ENCODE measurements around the gene GREM2. TPM values are rescaled to one million over a fixed set of nuclear protein-coding genes. Genes with fewer than 3 reads are reported as not detected.

The GREM2 gene
- total RNA-seq, 1 experiment from 2014 or later, result not detected

GRCh38 chr1:240491156-240491555, 120.8 kb downstream of the GREM2 start:
- H3K9me2 ChIP-seq (replicated peaks; ENCODE audit: insufficient read depth, low read length), result no peaks in the 10 kb centered on the region
- no peaks in the 10 kb centered on the region for H4K20me1 ChIP-seq (ENCODE audit: insufficient read depth, low read depth, low read length)
- no peak overlapping the region for H3K4me2 ChIP-seq (ENCODE audit: low read depth, low read length, poor library complexity, severe bottlenecking)
- H3K9me3 ChIP-seq (ENCODE audit: low read length), result no peaks in the 10 kb centered on the region; the same call in 1 of the 2 replicates
- no peaks in the 10 kb centered on the region for H3K79me2 ChIP-seq (ENCODE audit: low read length)
- H2AFZ ChIP-seq (ENCODE audit: low read length), result no peak overlapping the region
- H3K4me1 ChIP-seq (ENCODE audit: low read length), result no peaks in the 10 kb centered on the region
- no peaks in the 10 kb centered on the region for H3K36me3 ChIP-seq (ENCODE audit: insufficient read depth, low read length)
- no peak overlapping the region for H3K9ac ChIP-seq (ENCODE audit: low read length)
- DNase-seq, result no peak
- no peak overlapping the region for H3K4me3 ChIP-seq (ENCODE audit: low read length)
- H3K27ac ChIP-seq (ENCODE audit: low read length), result no peak overlapping the region
- no peaks in the 10 kb centered on the region for H3K27me3 ChIP-seq (ENCODE audit: low read length)

- H3K4me1 ChIP-seq (ENCODE audit: low read length), result no peaks in the 10 kb centered on the region
- no peaks in the 10 kb centered on the region for H3K9me2 ChIP-seq (replicated peaks; ENCODE audit: insufficient read depth, low read length)
- no peak for DNase-seq
- no peak overlapping the region for H3K4me3 ChIP-seq (ENCODE audit: low read length)
- H3K79me2 ChIP-seq (ENCODE audit: low read length), result no peaks in the 10 kb centered on the region
- no peak overlapping the region for H3K4me2 ChIP-seq (ENCODE audit: low read depth, low read length, poor library complexity, severe bottlenecking)
- H3K9ac ChIP-seq (ENCODE audit: low read length), result no peak overlapping the region
- no peaks in the 10 kb centered on the region for H3K36me3 ChIP-seq (ENCODE audit: insufficient read depth, low read length)
- H3K27ac ChIP-seq (ENCODE audit: low read length), result no peak overlapping the region
- H4K20me1 ChIP-seq (ENCODE audit: insufficient read depth, low read depth, low read length), result no peaks in the 10 kb centered on the region
- H3K27me3 ChIP-seq (ENCODE audit: low read length), result no peaks in the 10 kb centered on the region
- H3K9me3 ChIP-seq (ENCODE audit: low read length), result no peaks in the 10 kb centered on the region
- no peak overlapping the region for H2AFZ ChIP-seq (ENCODE audit: low read length)
These were observed 124.5 kb downstream of the GREM2 start for GRCh38 chr1:240487493-240487892.

- Histone ChIP-seq H3K4me2 (ENCODE audit: low read depth, low read length, poor library complexity, severe bottlenecking) (no peak overlapping the region), H3K9me3 (ENCODE audit: low read length) (no peaks in the 10 kb centered on the region), H3K4me3 (ENCODE audit: low read length) (no peak overlapping the region), H3K9me2 (replicated peaks; ENCODE audit: insufficient read depth, low read length) (no peaks in the 10 kb centered on the region), H4K20me1 (ENCODE audit: insufficient read depth, low read depth, low read length) (no peaks in the 10 kb centered on the region), H2AFZ (ENCODE audit: low read length) (no peak overlapping the region), H3K4me1 (ENCODE audit: low read length) (no peaks in the 10 kb centered on the region), H3K79me2 (ENCODE audit: low read length) (no peaks in the 10 kb centered on the region), H3K36me3 (ENCODE audit: insufficient read depth, low read length) (no peaks in the 10 kb centered on the region), H3K27ac (ENCODE audit: low read length) (no peak overlapping the region), H3K9ac (ENCODE audit: low read length) (no peak overlapping the region), H3K27me3 (ENCODE audit: low read length) (no peaks in the 10 kb centered on the region)
- no peak for DNase-seq
These were observed 125.3 kb downstream of the GREM2 start for GRCh38 chr1:240486611-240487010.

GRCh38 chr1:240484804-240485443, 127.0 kb downstream of the GREM2 start:
- Histone ChIP-seq H3K4me2 (ENCODE audit: low read depth, low read length, poor library complexity, severe bottlenecking) (no peak overlapping the region), H3K4me1 (ENCODE audit: low read length) (no peaks in the 10 kb centered on the region), H3K9me2 (replicated peaks; ENCODE audit: insufficient read depth, low read length) (no peaks in the 10 kb centered on the region), H4K20me1 (ENCODE audit: insufficient read depth, low read depth, low read length) (no peaks in the 10 kb centered on the region), H3K36me3 (ENCODE audit: insufficient read depth, low read length) (no peaks in the 10 kb centered on the region), H3K27ac (ENCODE audit: low read length) (no peak overlapping the region), H3K79me2 (ENCODE audit: low read length) (no peaks in the 10 kb centered on the region), H3K9me3 (ENCODE audit: low read length) (no peaks in the 10 kb centered on the region), H3K9ac (ENCODE audit: low read length) (no peak overlapping the region), H2AFZ (ENCODE audit: low read length) (no peak overlapping the region), H3K4me3 (ENCODE audit: low read length) (no peak overlapping the region), H3K27me3 (ENCODE audit: low read length) (no peaks in the 10 kb centered on the region)
- no peak for DNase-seq

- H3K4me1 ChIP-seq (ENCODE audit: low read length), result no peaks in the 10 kb centered on the region
- no peak for DNase-seq
- no peak overlapping the region for H3K4me3 ChIP-seq (ENCODE audit: low read length)
- no peaks in the 10 kb centered on the region for H3K9me2 ChIP-seq (replicated peaks; ENCODE audit: insufficient read depth, low read length)
- no peak overlapping the region for H3K9ac ChIP-seq (ENCODE audit: low read length)
- H3K27ac ChIP-seq (ENCODE audit: low read length), result no peak overlapping the region
- no peak overlapping the region for H2AFZ ChIP-seq (ENCODE audit: low read length)
- no peaks in the 10 kb centered on the region for H3K36me3 ChIP-seq (ENCODE audit: insufficient read depth, low read length)
- H3K27me3 ChIP-seq (ENCODE audit: low read length), result no peaks in the 10 kb centered on the region
- H4K20me1 ChIP-seq (ENCODE audit: insufficient read depth, low read depth, low read length), result no peaks in the 10 kb centered on the region
- H3K79me2 ChIP-seq (ENCODE audit: low read length), result no peaks in the 10 kb centered on the region
- H3K4me2 ChIP-seq (ENCODE audit: low read depth, low read length, poor library complexity, severe bottlenecking), result no peak overlapping the region
- H3K9me3 ChIP-seq (ENCODE audit: low read length), result no peaks in the 10 kb centered on the region
These were observed 133.4 kb downstream of the GREM2 start for GRCh38 chr1:240478536-240478935.

GRCh38 chr1:240475832-240476231, 136.1 kb downstream of the GREM2 start:
- H4K20me1 ChIP-seq (ENCODE audit: insufficient read depth, low read depth, low read length), result no peaks in the 10 kb centered on the region
- no peak overlapping the region for H3K27ac ChIP-seq (ENCODE audit: low read length)
- H3K9ac ChIP-seq (ENCODE audit: low read length), result no peak overlapping the region
- H3K79me2 ChIP-seq (ENCODE audit: low read length), result no peaks in the 10 kb centered on the region
- no peaks in the 10 kb centered on the region for H3K9me3 ChIP-seq (ENCODE audit: low read length)
- no peak overlapping the region for H3K4me3 ChIP-seq (ENCODE audit: low read length)
- no peaks in the 10 kb centered on the region for H3K36me3 ChIP-seq (ENCODE audit: insufficient read depth, low read length)
- no peak for DNase-seq
- no peak overlapping the region for H2AFZ ChIP-seq (ENCODE audit: low read length)
- H3K4me2 ChIP-seq (ENCODE audit: low read depth, low read length, poor library complexity, severe bottlenecking), result no peak overlapping the region
- no peaks in the 10 kb centered on the region for H3K27me3 ChIP-seq (ENCODE audit: low read length)
- peaks cover 3% of the 10 kb centered on the region; the same call in 1 of the 2 replicates for H3K4me1 ChIP-seq (ENCODE audit: low read length)
- H3K9me2 ChIP-seq (replicated peaks; ENCODE audit: insufficient read depth, low read length), result no peaks in the 10 kb centered on the region

- H3K27me3 ChIP-seq (ENCODE audit: low read length), result no peaks in the 10 kb centered on the region
- no peak overlapping the region for H3K4me2 ChIP-seq (ENCODE audit: low read depth, low read length, poor library complexity, severe bottlenecking)
- H4K20me1 ChIP-seq (ENCODE audit: insufficient read depth, low read depth, low read length), result no peaks in the 10 kb centered on the region
- DNase-seq, result peak; percentile 21
- H3K9ac ChIP-seq (ENCODE audit: low read length), result no peak overlapping the region
- H3K9me2 ChIP-seq (replicated peaks; ENCODE audit: insufficient read depth, low read length), result no peaks in the 10 kb centered on the region
- no peaks in the 10 kb centered on the region for H3K79me2 ChIP-seq (ENCODE audit: low read length)
- H3K9me3 ChIP-seq (ENCODE audit: low read length), result no peaks in the 10 kb centered on the region
- H3K4me3 ChIP-seq (ENCODE audit: low read length), result no peak overlapping the region
- H3K27ac ChIP-seq (ENCODE audit: low read length), result no peak overlapping the region
- H3K4me1 ChIP-seq (ENCODE audit: low read length), result peaks cover 3% of the 10 kb centered on the region; the same call in 1 of the 2 replicates
- H3K36me3 ChIP-seq (ENCODE audit: insufficient read depth, low read length), result no peaks in the 10 kb centered on the region
- H2AFZ ChIP-seq (ENCODE audit: low read length), result no peak overlapping the region
These were observed 137.8 kb downstream of the GREM2 start for GRCh38 chr1:240474133-240474614.

GRCh38 chr1:240468656-240469055, 143.3 kb downstream of the GREM2 start:
- Histone ChIP-seq H3K4me3 (ENCODE audit: low read length) (no peak overlapping the region), H3K9me3 (ENCODE audit: low read length) (no peaks in the 10 kb centered on the region), H3K27ac (ENCODE audit: low read length) (no peak overlapping the region), H3K36me3 (ENCODE audit: insufficient read depth, low read length) (no peaks in the 10 kb centered on the region), H3K27me3 (ENCODE audit: low read length) (no peaks in the 10 kb centered on the region), H3K9me2 (replicated peaks; ENCODE audit: insufficient read depth, low read length) (no peaks in the 10 kb centered on the region), H2AFZ (ENCODE audit: low read length) (no peak overlapping the region), H3K4me2 (ENCODE audit: low read depth, low read length, poor library complexity, severe bottlenecking) (no peak overlapping the region), H3K79me2 (ENCODE audit: low read length) (no peaks in the 10 kb centered on the region), H3K4me1 (ENCODE audit: low read length) (peaks cover 9% of the 10 kb centered on the region), H3K9ac (ENCODE audit: low read length) (no peak overlapping the region), H4K20me1 (ENCODE audit: insufficient read depth, low read depth, low read length) (no peaks in the 10 kb centered on the region)
- DNase-seq, result no peak
